NCI-H524 treated with DMSO at 0.1 percent for 48 hours (cell line): ENCODE results near the gene IL4I1.

ENCODE experiments used
- DNase-seq: peaks from one replicate; lab custom pipeline; 2025; lab: John Stamatoyannopoulos, UW

IL4I1 gene

DNA sequence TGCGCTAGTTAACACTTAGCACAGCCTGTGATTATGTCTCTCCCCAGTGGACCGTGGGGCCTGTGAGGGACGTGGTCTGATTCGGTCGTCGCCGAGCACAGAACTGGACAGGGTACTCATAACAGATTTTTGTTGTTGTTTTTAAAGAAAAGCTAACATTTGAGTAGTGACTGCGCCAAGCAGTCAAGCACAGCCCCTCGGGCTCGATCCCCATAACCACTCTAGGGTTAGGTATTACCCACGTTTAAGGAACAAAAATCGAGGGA, 46.5 kb downstream of the IL4I1 start:
- no peak for DNase-seq

DNA sequence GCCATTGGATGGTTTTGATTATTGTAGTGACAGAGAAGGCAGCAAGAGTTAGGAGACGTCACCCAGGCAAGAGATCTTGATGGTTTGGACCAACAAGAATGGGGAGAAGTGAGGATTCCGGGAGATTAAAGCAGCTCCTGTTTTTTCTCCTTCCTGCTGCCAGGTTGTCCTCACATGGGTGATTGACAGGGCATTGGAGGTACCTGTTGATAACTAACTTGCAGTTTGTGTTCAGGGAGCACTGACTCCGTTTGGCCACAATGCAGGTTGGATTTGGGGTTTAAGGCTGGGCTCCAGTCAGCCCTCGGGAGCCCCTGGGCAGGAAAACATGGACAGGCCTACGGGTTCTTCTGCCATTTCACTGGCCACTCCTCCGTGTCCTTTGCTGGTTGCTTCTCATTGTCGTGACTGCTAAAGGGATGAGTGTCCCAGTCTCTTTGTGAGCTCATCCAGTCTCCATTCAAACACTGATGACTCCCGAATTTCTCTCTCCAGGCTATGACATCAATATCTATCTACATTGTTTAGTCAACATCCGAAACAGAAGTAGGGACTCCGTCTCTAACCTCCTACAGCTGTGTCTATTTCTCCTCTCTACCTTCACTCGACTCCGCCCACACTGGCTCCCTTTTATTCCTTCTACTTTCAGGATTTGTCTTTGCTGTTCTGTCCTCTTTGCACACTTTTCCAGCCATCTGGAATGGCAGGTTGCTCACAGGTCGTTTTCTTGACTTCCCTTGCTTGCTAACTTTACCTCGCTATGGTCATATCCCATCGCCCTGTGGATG, 47.1 kb downstream of the IL4I1 start:
- no peak for DNase-seq

DNA sequence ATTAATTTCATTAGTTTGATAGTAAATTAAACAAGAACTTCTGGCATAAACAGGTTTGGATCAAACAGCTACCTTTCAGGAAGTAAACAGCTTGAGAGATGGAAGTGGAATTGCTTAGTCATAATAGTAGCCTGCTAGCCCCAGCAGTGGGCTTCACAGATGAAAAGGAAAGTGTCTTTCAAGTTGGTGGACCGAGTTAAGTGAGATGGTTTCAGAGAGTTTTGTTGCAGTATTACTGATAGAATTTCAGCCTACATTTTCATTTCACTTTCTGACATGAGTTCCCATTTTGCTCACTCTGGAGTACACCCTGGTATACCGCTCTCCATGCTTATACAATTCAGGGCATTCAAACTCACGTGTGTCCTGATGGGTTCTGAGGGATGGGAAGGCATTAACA, 47.7 kb downstream of the IL4I1 start:
- DNase-seq, result no peak

DNA sequence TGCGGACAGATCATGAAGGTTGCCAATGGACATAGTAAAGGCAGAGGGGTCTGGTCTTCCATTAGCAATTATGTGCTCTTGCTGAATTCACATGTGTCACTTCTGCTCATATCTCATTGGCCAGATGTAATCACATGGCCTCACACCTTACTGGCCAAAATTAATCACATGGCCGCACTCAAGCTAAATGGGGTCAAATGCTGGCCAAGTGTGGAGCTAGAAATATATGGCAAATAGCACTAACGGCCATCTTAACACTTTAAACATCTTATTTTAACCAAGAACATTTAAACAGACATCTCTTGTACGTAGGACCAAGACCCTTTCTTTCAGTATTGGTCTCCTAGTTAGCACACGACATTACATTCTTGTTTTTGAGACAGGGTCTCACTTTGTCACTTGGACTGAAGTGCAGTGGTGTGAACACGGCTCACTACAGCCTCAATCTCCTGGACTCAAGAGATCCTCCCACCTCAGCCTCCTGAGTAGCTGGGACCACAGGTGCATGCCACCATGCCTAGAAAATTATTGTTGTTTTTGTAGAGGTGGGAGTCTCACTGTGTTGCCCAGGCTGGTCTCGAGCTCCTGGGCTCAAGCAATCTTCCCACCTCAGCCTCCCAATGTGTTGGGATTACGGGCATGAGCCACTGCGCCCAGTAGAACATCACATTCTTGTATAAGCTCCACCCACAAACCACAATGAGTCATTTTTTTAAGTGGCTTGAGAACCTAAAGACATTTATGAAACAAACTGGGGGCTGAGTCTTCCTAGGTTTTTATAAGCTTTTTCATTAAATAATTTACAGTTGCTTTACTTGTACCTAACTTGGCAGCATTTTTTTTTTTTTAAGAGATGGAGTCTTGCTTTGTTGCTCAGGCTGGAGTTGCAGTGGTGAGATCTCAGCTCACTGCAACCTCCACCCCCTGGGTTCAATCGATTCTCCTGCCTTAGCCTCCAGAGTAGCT, 48.7 kb downstream of the IL4I1 start:
- DNase-seq, result no peak

DNA sequence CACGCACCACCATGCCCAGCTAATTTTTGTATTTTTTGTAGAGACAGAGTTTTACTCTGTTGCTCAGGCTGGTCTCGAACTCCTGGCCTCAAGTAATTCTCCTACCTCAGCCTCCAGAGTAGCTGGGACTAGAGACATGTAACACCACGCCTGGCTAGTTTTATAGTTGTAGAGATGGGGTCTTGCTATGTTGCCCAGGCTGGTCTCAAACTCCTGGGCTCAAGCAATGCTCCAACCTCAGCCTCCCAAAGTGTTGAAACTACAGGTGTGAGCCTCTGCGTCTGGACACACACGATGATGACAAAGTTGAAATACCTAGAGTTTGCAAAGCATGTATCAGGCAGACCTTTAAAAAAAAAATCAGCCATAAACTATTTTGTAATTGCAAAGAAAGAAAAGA, 50.3 kb downstream of the IL4I1 start:
- no peak for DNase-seq

DNA sequence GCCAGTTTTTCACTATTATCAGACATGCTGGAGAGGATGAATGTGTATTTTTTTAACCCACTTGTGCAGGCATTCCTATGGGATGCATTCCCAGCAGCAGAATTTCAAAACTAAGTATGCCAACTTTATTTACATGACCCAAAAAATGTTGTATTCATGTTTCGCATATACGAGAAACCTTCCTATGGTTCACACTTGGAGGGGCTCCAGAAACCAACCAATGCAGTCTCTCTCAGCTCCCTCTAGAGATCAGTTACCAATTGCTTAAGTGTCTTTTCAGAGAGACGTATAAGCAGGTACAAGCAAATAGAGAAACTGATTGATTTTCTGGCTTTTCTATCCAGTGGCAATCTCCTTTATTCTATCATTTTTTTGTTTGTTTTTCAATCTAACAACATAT, 51.3 kb downstream of the IL4I1 start:
- DNase-seq, result no peak

DNA sequence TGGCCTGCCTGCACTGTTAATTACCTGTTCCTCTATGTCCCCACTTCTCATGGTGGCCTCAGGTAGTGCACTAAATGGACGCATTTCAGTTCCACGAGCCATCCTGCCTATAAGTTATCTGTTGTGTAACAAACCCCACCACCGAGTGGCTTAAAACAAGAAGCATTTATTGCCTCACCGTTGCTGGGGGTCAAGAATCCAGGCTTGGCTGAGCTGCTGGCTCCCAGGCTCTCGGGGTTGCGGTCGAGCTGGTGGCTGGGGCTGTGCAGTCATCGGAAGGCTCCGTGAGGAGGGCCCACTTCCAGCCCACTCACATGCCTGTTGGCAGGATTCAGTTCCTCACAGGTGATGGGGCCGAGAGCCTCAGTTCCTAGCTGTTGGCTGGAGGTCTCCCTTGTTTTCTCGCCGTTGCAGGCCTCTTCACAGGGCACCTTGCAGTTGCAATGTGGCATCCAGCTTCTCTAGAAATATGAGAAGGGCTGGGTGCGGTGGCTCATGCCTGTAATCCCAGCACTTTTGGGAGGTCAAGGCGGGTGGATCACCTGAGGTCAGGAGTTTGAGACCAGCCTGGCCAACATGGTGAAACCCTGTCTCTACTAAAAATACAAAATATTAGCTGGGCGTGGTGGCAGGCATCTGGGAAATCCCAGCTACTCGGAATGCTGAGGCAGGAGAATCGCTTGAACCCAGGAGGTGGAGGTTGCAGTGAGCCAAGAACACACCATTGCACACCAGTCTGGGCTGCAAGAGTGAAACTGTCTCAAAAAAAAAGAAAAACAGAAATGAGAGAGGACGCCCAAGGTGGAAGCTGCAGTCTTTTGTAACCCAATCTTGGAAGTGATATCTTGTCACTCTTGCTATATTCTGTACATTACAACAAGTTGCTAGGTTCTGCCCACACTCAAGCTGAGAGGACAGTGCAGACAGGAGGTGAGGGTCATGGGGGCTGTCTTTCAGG, 52.3 kb downstream of the IL4I1 start:
- DNase-seq, result no peak

DNA sequence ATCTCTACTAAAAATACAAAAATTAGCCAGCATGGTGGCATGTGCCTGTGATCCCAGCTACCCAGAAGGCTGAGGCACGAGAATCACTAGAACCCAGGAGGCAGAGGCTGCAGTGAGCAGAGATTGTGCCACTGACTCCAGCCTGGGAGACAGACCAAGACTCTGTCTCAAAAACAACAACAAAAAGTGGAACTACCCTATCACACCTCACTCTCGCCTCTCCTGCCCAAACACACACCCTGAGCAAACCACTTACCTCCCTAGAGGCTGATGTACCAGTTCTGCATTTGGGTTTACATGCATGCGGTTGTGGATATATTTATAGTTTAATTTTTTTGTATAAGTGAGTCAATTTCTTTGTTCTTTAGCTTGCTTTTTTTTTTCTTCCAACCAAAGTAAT, 53.4 kb downstream of the IL4I1 start:
- no peak for DNase-seq

DNA sequence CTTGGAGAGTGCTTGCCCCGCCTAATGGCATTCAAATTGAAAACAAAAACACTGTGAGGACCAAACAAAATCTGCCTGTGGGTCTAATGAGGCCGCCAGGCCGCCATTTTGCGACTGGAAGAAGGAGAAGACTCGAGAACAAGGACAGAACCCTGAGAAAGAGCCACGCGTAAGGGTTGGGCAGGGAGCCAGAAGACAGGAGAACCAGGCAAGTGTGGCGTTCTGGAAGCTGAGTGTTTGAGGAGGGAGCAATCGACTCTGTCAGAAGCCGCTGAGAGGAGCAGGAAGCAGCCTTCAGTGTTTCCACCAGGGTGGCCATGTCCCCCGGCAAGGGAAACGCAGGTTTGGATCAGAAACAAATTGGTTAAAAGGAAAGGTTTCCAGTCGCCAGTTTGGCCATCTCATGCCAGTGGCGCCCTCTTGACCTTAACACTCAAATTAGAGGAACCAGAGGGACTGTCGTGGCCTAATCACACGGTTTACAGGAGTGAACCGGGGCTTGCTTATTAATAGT, 55.9 kb downstream of the IL4I1 start:
- no peak for DNase-seq

DNA sequence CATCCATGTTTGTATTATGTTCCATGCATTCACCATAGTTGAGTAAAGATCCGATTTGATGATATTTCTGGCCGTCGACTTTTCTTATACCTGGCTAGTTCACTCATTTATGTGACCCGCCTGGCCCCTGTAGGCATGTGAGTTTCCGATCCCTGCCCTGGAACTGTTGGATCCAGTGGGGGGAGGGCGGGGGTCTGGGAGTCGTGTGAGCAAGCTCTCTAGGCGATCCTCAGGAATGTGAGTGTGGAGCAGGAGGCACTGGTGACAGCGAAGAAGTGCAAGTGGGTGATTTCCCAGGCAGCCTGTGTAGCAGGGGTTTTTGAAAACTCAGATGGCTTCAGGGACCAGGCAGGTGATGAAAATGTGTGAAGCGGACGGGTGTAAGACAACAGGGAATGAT, 56.4 kb downstream of the IL4I1 start:
- DNase-seq, result no peak

DNA sequence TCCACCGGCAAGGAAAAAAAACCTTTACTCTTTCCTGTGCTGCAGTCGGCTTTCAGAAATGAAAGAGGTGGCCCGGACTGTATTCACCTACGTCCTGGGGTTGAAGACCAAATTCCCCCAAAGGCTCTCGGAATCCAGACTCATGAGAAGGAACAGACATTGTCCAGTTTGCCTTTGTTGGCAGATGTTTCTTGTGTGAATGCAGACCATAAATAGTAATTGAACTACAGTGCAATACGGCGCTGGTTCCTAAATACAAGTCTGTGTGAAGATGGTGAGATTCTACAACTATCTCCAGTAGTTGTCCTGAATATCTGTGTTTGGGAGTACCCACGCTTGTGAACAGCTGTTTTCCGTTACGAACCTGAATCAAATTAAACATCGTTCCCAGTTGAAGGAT, 57.0 kb downstream of the IL4I1 start:
- DNase-seq, result no peak
